Breast epithelium (tissue), 4 donors: ENCODE data around the gene DRG2. TPM values are rescaled to one million over a fixed set of nuclear protein-coding genes. Genes with fewer than 3 reads are reported as not detected.

Experiments used
- DNase-seq, 2 donors: peaks; one replicate each; pipeline ENCODE4 v3.0.0-alpha.2; 2019; ENCODE audit warnings: low spot score in 2 of 2
- H3K27ac ChIP-seq, 2 donors: fragments of 200-600 bp; sonication (generic) in 1 of 2; one replicate each; pipeline ENCODE4 v1.5.1; 2016 to 2019; ENCODE audit warnings: mild to moderate bottlenecking in 1 of 2
- H3K27me3 ChIP-seq, 2 donors: fragments of 200-600 bp; sonication (generic) in 1 of 2; one replicate each; pipeline versions ENCODE4 v1.5.1 to v1.6.0; 2017 to 2019; ENCODE audit warnings: control low read depth in 1 of 2, mild to moderate bottlenecking in 1 of 2
- H3K36me3 ChIP-seq: fragments of 200-600 bp; one replicate; pipeline ENCODE4 v1.5.1; 2019
- H3K4me1 ChIP-seq, 2 donors: fragments of 200-600 bp; sonication (generic); one replicate each; pipeline ENCODE4 v1.5.1; 2016 to 2019; ENCODE audit warnings: control low read depth in 1 of 2
- H3K4me3 ChIP-seq, 3 donors: fragments of 200-600 bp; sonication (generic); 1 replicate in 2 of 3; 2 replicates in 1 of 3; pipeline ENCODE4 v1.5.1; 2016 to 2019; ENCODE audit warnings: mild to moderate bottlenecking in 3 of 3, moderate library complexity in 2 of 3
- H3K9me3 ChIP-seq, 2 donors: fragments of 200-600 bp; sonication (generic) in 1 of 2; one replicate each; pipeline ENCODE4 v1.5.1; 2016 to 2019; ENCODE audit warnings: control low read depth in 1 of 2
- CTCF ChIP-seq, 3 donors: fragments of 450-650 bp; IDR thresholded peaks; one replicate each; pipeline ENCODE4 v1.5.1; 2016 to 2017; ENCODE audit warnings: antibody characterized with exemption in 3 of 3, mild to moderate bottlenecking in 3 of 3, moderate library complexity in 3 of 3
- POLR2A ChIP-seq: fragments of 450-650 bp; IDR thresholded peaks from one replicate; pipeline ENCODE4 v1.6.1; 2016; ENCODE audit warnings: antibody characterized with exemption, mild to moderate bottlenecking, moderate library complexity
- POLR2AphosphoS5 ChIP-seq, 3 donors: sonication (generic); formaldehyde crosslinking; IDR thresholded peaks; one replicate each; pipeline ENCODE4 v1.6.1; 2017; ENCODE audit warnings: antibody characterized with exemption in 3 of 3
- intact Hi-C: fragments of 100-400 bp; cut with DNase I; formaldehyde crosslinking; loops from one replicate; pipeline ENCODE4 v1.15.1; 2023; ENCODE audit warnings: low total_unique reads
- total RNA-seq, 3 donors: library from RNA; depleted of rRNA; stranded (reverse); fragments of >200 nt; gene quantifications; one replicate each; pipeline ENCODE4 v1.1.0, GENCODE V29; 2016

The DRG2 gene
- total RNA-seq, 3 donors from 2014 or later, result 36.4 to 42.0 (median 40.3) TPM

GRCh38 chr17:18145811-18146210 is 58.1 kb downstream of the DRG2 start:
- no peak for DNase-seq
- intact Hi-C loops, result no loop called here
- Histone ChIP-seq H3K36me3 (no peaks in the 10 kb centered on the region), H3K27me3 (no peaks in the 10 kb centered on the region), H3K4me1 (no peaks in the 10 kb centered on the region), H3K27ac (no peak overlapping the region), H3K4me3 (no peak overlapping the region), H3K9me3 (no peaks in the 10 kb centered on the region)
- no peak for TF ChIP-seq POLR2AphosphoS5 (IDR thresholded peaks at IDR 0.05)
- TF ChIP-seq CTCF (IDR thresholded peaks at IDR 0.05), result no peak
- TF ChIP-seq POLR2A, result no peak

- no peaks in the 10 kb centered on the region for H3K27me3 ChIP-seq
- TF ChIP-seq POLR2AphosphoS5 (IDR thresholded peaks at IDR 0.05) (no peak), POLR2A (no peak), CTCF (IDR thresholded peaks at IDR 0.05) (no peak)
- intact Hi-C loops, result no loop called here
Observed at GRCh38 chr17:18146259-18146658, 58.5 kb downstream of the DRG2 start.

GRCh38 chr17:18146980-18147379 is 59.2 kb downstream of the DRG2 start:
- TF ChIP-seq CTCF (IDR thresholded peaks at IDR 0.05), result no peak
- no peak for TF ChIP-seq POLR2AphosphoS5 (IDR thresholded peaks at IDR 0.05)
- Histone ChIP-seq H3K27ac (no peak overlapping the region), H3K9me3 (no peaks in the 10 kb centered on the region), H3K27me3 (no peaks in the 10 kb centered on the region), H3K4me1 (no peaks in the 10 kb centered on the region), H3K4me3 (no peak overlapping the region), H3K36me3 (no peaks in the 10 kb centered on the region)
- intact Hi-C loops, result no loop called here
- DNase-seq, result no peak

More at GRCh38 chr17:18146259-18146658, 58.5 kb downstream of the DRG2 start:
- Histone ChIP-seq H3K4me1 (no peaks in the 10 kb centered on the region), H3K27ac (no peak overlapping the region), H3K4me3 (no peak overlapping the region), H3K9me3 (no peaks in the 10 kb centered on the region), H3K36me3 (no peaks in the 10 kb centered on the region)
- DNase-seq, result no peak

GRCh38 chr17:18148586-18148985 is 60.8 kb downstream of the DRG2 start:
- TF ChIP-seq POLR2A (no peak), CTCF (IDR thresholded peaks at IDR 0.05) (no peak), POLR2AphosphoS5 (IDR thresholded peaks at IDR 0.05) (no peak)
- Histone ChIP-seq H3K9me3 (no peaks in the 10 kb centered on the region), H3K4me1 (peaks cover 4 to 6% of the 10 kb centered on the region in 2 donors), H3K4me3 (no peak overlapping the region), H3K36me3 (no peaks in the 10 kb centered on the region), H3K27ac (no peak overlapping the region), H3K27me3 (no peaks in the 10 kb centered on the region)
- no peak for DNase-seq
- intact Hi-C loops, result no loop called here

GRCh38 chr17:18151290-18151689 is 63.5 kb downstream of the DRG2 start:
- intact Hi-C loops, result no loop called here
- H3K27ac ChIP-seq, result no peak overlapping the region
- TF ChIP-seq POLR2AphosphoS5 (IDR thresholded peaks at IDR 0.05), result no peak
- H3K36me3 ChIP-seq, result no peaks in the 10 kb centered on the region
- no peaks in the 10 kb centered on the region for H3K27me3 ChIP-seq
- H3K9me3 ChIP-seq, result no peaks in the 10 kb centered on the region
- peaks cover 4 to 6% of the 10 kb centered on the region in 2 donors for H3K4me1 ChIP-seq
- no peak overlapping the region for H3K4me3 ChIP-seq
- no peak for DNase-seq

- H3K27me3 ChIP-seq, result no peaks in the 10 kb centered on the region
- DNase-seq, result no peak
- H3K9me3 ChIP-seq, result no peaks in the 10 kb centered on the region
- TF ChIP-seq POLR2A (no peak), POLR2AphosphoS5 (IDR thresholded peaks at IDR 0.05) (no peak), CTCF (IDR thresholded peaks at IDR 0.05) (no peak)
- intact Hi-C loops, result no loop called here
- H3K36me3 ChIP-seq, result no peaks in the 10 kb centered on the region
- H3K27ac ChIP-seq, result no peak overlapping the region
- peaks cover 6 to 8% of the 10 kb centered on the region in 2 donors for H3K4me1 ChIP-seq
- H3K4me3 ChIP-seq, result no peak overlapping the region
Observed at GRCh38 chr17:18155179-18155578, 67.4 kb downstream of the DRG2 start.
